GM18505 (cell line): ENCODE measurements around the gene PKD2.
"Not testable (repeated sequence)": the region's sequence is repeated elsewhere in the genome, so short reads cannot be mapped to it uniquely, and the experiment has no call there.

ENCODE experiments used
- ATAC-seq: cut with Tn5 transposase; IDR thresholded peaks from one replicate; pipeline ENCODE4 v1.9.1; 2021; ENCODE audit not compliant: unreplicated experiment
- POLR2A ChIP-seq: IDR thresholded peaks from 4 replicates; pipeline ENCODE4 v1.6.1; 2011; ENCODE audit warnings: borderline replicate concordance; ENCODE audit not compliant: insufficient read depth, insufficient read length; ENCODE audit errors: extremely low read depth

The PKD2 gene

DNA sequence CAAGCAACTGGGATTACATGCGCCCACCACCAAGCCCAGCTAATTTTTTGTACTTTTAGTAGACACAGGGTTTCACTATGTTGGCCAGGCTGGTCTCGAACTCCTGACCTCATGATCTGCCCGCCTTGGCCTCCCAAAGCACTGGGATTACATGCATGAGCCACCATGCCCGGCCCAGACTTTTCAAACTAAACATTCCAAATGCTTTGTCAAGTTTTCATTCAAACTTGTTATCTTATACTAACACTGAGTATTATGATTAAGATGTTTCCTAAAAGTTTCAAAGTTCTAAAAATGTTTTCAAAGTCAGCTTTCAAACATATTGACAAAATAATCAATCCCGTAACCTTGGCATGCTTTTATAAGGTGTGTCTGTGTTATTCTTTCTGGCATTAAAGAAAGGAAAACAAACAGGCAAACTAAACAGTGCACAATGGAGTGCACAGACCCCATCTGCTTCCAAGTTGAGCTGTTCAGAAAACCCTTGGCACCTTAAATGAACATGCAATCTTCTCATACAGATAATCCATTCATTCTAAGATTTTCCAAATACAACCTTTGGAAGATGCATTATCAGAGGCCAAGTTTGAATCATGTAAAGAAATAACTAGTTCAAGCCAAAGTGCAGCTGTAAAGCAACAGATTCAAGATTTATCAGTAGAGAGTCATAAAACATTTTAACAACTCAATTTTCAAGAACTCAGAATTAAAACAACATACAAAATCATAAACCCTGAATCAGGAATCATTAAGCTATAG lies 101.9 kb downstream of the PKD2 start:
- no peak for ATAC-seq
- TF ChIP-seq POLR2A, result no peak

- no peak for TF ChIP-seq POLR2A
- ATAC-seq, result no peak
These were observed 103.4 kb downstream of the PKD2 start for GRCh38 chr4:88110826-88111225.

- no peak for ATAC-seq
- no peak for TF ChIP-seq POLR2A
These were observed 105.4 kb downstream of the PKD2 start for GRCh38 chr4:88112856-88113255.

- no peak for ATAC-seq
- no peak for TF ChIP-seq POLR2A
These were observed 108.2 kb downstream of the PKD2 start for GRCh38 chr4:88115587-88115986.

- no peak for TF ChIP-seq POLR2A
- no peak for ATAC-seq
These were observed 112.5 kb downstream of the PKD2 start for GRCh38 chr4:88119943-88120342.

DNA sequence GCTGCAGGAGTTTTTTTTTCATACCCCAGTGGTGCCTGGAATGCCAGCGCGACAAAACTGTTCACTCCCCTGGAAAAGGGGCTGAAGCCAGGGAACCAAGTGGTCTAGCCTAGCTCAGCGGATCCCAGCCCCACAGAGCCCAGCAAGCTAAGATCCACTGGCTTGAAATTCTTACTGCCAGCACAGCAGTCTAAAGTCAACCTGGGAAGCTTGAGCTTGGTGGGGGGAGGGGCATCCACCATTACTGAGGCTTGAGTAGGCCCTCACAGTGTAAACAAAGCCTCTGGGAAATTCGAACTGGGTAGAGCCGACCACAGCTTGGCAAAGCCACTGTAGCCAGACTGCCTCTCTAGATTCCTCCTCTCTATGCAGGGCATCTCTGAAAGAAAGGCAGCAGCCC lies 114.8 kb downstream of the PKD2 start:
- ATAC-seq, result not testable (repeated sequence)
